Measurements from ENCODE around the gene MEIS1.

The MEIS1 gene

DNA sequence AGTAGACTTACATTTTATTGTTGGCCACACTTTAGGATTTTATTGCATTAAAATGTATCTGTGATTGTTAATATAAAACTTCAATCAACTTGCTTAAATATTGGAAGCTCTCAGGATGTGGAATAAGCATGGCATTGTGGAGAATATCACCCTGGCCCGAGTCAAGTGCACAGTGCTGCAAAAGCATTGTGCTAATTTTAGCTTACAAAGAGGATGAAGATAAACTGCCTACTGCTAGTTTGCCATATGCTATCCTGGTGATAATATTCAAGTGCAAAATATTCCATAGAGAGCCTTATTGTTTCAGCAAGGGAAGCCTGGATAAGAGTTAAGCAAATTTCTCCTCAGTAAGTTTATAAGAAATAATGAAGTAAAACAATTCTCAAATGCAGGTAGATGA is 54.5 kb downstream of the MEIS1 start:
- Histone ChIP-seq H3K36me3 (replicated peaks) (no peaks in the 10 kb centered on the region), H3K27me3 (replicated peaks) (no peaks in the 10 kb centered on the region), H3K4me3 (ENCODE audit: low read depth, low read length) (no peak overlapping the region), H3K27ac (no peak overlapping the region)
- in situ Hi-C loops (cut with HindIII; ENCODE audit: low pct_ligation_motif_present, low sequenced_read_pairs) = no loop called here
- TF ChIP-seq, protein P1, sequence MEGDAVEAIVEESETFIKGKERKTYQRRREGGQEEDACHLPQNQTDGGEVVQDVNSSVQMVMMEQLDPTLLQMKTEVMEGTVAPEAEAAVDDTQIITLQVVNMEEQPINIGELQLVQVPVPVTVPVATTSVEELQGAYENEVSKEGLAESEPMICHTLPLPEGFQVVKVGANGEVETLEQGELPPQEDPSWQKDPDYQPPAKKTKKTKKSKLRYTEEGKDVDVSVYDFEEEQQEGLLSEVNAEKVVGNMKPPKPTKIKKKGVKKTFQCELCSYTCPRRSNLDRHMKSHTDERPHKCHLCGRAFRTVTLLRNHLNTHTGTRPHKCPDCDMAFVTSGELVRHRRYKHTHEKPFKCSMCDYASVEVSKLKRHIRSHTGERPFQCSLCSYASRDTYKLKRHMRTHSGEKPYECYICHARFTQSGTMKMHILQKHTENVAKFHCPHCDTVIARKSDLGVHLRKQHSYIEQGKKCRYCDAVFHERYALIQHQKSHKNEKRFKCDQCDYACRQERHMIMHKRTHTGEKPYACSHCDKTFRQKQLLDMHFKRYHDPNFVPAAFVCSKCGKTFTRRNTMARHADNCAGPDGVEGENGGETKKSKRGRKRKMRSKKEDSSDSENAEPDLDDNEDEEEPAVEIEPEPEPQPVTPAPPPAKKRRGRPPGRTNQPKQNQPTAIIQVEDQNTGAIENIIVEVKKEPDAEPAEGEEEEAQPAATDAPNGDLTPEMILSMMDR (IDR thresholded peaks at IDR 0.05; ENCODE audit: low read depth, low read length, missing control alignments) = no peak
- DNase-seq = no peak

DNA sequence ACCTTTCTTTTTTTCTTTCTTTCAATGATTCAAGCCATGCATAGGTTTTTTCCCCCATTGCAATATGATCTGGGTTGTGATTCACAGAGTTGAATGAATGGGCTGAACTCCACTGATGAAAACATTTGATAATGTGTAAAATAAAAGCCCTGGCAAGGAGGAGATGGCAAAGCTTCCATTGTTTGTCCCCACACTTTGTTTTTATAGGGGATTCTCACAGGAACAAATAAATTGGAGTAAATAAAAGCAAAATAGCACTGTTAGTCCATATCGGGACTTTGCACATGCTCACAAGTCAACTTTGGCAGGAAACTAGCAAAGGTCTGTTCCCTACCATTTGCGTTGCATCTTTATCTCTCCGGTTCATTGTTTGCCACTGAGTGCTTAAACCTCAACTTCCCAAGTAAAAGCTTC is 55.7 kb downstream of the MEIS1 start:
- in situ Hi-C loops (cut with HindIII; ENCODE audit: low pct_ligation_motif_present, low sequenced_read_pairs) = no loop called here
- Histone ChIP-seq H3K36me3 (replicated peaks) (no peaks in the 10 kb centered on the region), H3K4me3 (ENCODE audit: low read depth, low read length) (no peak overlapping the region), H3K27me3 (replicated peaks) (no peaks in the 10 kb centered on the region), H3K27ac (no peak overlapping the region)
- no peak for DNase-seq
- TF ChIP-seq, protein P1 (IDR thresholded peaks at IDR 0.05; ENCODE audit: low read depth, low read length, missing control alignments) = no peak

DNA sequence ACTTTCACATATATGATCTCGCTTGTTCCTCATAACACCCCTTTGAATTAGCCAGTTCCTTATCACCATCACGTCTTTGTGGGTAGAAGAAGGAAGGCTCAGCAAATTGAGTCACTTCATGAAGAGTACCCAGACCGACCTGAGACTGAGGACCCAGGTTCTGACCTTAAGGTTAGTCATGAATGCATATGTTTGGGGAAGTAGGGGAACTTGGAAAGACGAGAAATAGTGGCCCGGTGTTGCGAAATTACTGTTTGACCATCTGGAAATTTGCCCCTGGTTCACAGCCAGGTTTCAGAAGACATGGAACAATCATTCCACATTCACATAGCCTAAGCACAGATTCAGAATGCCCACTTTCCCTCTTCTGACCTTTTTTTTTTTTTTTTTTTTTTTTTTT is 59.8 kb downstream of the MEIS1 start:
- TF ChIP-seq, protein P1 (IDR thresholded peaks at IDR 0.05; ENCODE audit: low read depth, low read length, missing control alignments) = no peak
- no peak overlapping the region for H3K4me3 ChIP-seq (ENCODE audit: low read depth, low read length)
- no peaks in the 10 kb centered on the region for H3K36me3 ChIP-seq (replicated peaks)
- no peak overlapping the region for H3K27ac ChIP-seq
- no peak for DNase-seq
- no peaks in the 10 kb centered on the region for H3K27me3 ChIP-seq (replicated peaks)
- in situ Hi-C loops (cut with HindIII; ENCODE audit: low pct_ligation_motif_present, low sequenced_read_pairs) = no loop called here

DNA sequence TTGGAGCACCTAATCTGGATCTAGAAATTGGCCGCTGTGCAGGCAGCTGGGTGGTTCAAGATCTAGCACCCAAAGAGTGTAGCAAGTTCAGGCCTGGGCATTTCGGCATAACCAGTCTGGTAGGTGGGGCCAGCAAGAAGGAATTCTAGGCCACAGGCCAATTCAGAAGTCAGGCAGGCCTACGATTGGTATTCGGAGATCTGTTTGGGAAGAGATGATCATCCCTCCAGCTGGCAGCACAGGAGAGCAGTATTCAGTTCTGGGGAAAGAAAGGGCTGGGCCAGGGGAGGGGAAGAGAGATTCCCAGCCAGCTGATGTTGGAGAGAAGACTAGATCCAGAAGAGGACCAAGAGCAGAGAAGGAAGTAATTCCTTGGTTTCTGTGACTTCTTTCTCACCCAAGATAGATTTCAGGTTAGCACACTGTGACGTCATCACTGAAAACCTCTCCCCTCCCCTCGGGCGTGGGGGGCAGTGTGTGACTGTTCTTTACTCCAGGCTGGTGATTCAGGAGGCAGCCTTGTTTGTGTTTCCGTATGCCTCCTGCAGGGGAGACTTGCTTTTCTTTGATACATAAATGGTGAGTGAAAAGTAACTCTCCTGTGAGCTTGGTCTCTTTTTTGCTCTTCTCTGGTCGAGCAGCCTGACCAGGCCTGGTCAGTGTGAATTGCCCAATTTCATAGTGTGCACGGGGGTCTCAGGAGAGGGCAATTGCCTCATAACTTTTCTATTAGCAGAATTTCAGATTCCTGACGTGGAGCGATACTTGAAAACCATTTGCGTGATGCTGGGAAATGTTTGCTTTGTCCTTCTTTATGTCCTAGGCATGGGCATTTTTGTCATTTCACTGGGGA is 61.1 kb downstream of the MEIS1 start:
- no peak overlapping the region for H3K27ac ChIP-seq
- in situ Hi-C loops (cut with HindIII; ENCODE audit: low pct_ligation_motif_present, low sequenced_read_pairs) = no loop called here
- TF ChIP-seq, protein P1 (IDR thresholded peaks at IDR 0.05; ENCODE audit: low read depth, low read length, missing control alignments) = peak; percentile 54
- H3K4me3 ChIP-seq (ENCODE audit: low read depth, low read length) = no peak overlapping the region
- H3K36me3 ChIP-seq (replicated peaks) = no peaks in the 10 kb centered on the region
- DNase-seq = peak; percentile 48
- H3K27me3 ChIP-seq (replicated peaks) = no peaks in the 10 kb centered on the region

DNA sequence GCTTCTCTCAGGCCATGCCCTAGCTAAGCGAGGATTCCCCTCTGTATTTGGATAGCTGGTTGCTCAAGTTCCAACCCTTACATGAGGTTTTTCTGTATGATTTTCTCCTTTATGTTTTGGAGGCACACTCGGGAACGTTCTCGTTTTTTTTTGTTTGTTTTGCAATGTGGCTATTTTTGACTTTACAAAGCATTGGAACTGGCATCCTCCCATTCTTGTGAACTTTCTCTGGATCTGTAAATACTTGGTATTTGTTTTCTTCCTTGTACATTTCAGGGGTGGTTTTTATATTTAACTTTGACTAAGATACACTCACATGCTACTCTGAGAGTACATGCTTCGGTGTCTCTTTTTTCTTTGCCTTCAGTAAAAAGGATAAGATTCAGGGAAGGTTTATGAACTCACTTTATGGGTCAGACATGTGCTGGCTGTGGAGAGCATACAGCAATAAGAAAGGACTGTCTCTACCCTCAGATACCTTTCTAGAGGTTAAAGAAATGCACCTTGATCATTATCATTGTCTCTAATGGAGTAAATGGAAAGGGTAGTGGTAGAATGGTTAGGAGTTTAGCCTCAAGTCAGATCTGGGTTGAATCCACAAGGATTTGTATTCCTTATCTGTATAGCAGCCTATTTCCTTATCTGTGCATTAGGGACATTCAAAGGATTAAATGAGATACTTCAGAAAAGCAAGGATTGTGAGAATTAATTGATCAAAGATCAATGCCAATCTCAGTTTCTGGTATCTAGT is 61.9 kb downstream of the MEIS1 start:
- TF ChIP-seq, protein P1 (IDR thresholded peaks at IDR 0.05; ENCODE audit: low read depth, low read length, missing control alignments) = no peak
- in situ Hi-C loops (cut with HindIII; ENCODE audit: low pct_ligation_motif_present, low sequenced_read_pairs) = no loop called here
- no peak for DNase-seq
- H3K4me3 ChIP-seq (ENCODE audit: low read depth, low read length) = no peak overlapping the region
- no peaks in the 10 kb centered on the region for H3K36me3 ChIP-seq (replicated peaks)
- no peak overlapping the region for H3K27ac ChIP-seq
- no peaks in the 10 kb centered on the region for H3K27me3 ChIP-seq (replicated peaks)

Data from brain microvascular endothelial cell (primary cell).